K562 (cell line): ENCODE data around the gene SPEF1. TPM values are rescaled to one million over a fixed set of nuclear protein-coding genes. Genes with fewer than 3 reads are reported as not detected.

ENCODE experiments used
- ARID1B ChIP-seq: fragments of 450-650 bp; IDR thresholded peaks from 2 replicates; pipeline ENCODE4 v1.6.1; 2016; ENCODE audit warnings: antibody characterized with exemption, mild to moderate bottlenecking, inconsistent platforms
- BRD4 ChIP-seq: fragments of 200-600 bp; sonication (generic); IDR thresholded peaks from 2 replicates; pipeline ENCODE4 v1.6.1; 2017; ENCODE audit warnings: inconsistent platforms
- CEBPB ChIP-seq: fragments of 450-650 bp; IDR thresholded peaks from 2 replicates; pipeline ENCODE4 v1.6.1; 2016; ENCODE audit warnings: missing genetic modification characterization, missing compliant biosample characterization
- E2F1 ChIP-seq: sonication (generic); formaldehyde crosslinking; IDR thresholded peaks from 2 replicates; pipeline ENCODE4 v1.8.1; 2023; ENCODE audit warnings: mild to moderate bottlenecking, missing genetic modification reagents, moderate library complexity
- E4F1 ChIP-seq: fragments of 250-450 bp; sonication (Bioruptor Pico); IDR thresholded peaks from 2 replicates; pipeline ENCODE4 v1.5.0; 2021; ENCODE audit warnings: mild to moderate bottlenecking, borderline replicate concordance
- GABPB1 ChIP-seq: sonication (generic); formaldehyde crosslinking; IDR thresholded peaks from 2 replicates; pipeline ENCODE4 v1.8.0; 2022; ENCODE audit warnings: mild to moderate bottlenecking, missing genetic modification reagents
- HSF4 ChIP-seq: fragments of 250-450 bp; sonication (Bioruptor Pico); IDR thresholded peaks from 2 replicates; pipeline ENCODE4 v2.1.2; 2022; ENCODE audit warnings: mild to moderate bottlenecking, moderate library complexity, borderline replicate concordance
- ILK ChIP-seq: fragments of 450-650 bp; IDR thresholded peaks from 2 replicates; pipeline ENCODE4 v1.6.1; 2016; ENCODE audit warnings: missing genetic modification characterization, low read depth, mild to moderate bottlenecking, missing compliant biosample characterization, moderate library complexity, borderline replicate concordance
- L3MBTL2 ChIP-seq: fragments of 450-650 bp; IDR thresholded peaks from 2 replicates; pipeline ENCODE4 v1.6.1; 2016; ENCODE audit warnings: mild to moderate bottlenecking, moderate library complexity
- RAD51 ChIP-seq: fragments of 450-650 bp; IDR thresholded peaks from 2 replicates; pipeline ENCODE4 v1.7.1; 2016; ENCODE audit warnings: low read depth, mild to moderate bottlenecking, borderline replicate concordance
- RBM14 ChIP-seq: fragments of 200-400 bp; formaldehyde crosslinking; IDR thresholded peaks from 2 replicates; pipeline ENCODE4 v1.6.1; 2018; ENCODE audit warnings: low read depth, mild to moderate bottlenecking, low read length, moderate library complexity, borderline replicate concordance; ENCODE audit not compliant: insufficient read depth
- REST ChIP-seq, 2 experiments: fragments of 450-650 bp; formaldehyde crosslinking in 1 of 2; IDR thresholded peaks; 2 replicates each; pipeline versions ENCODE4 v1.4.0 to v1.6.1; 2014 to 2020; ENCODE audit warnings: mild to moderate bottlenecking in 2 of 2, borderline replicate concordance in 1 of 2, low read depth in 1 of 2
- RFX1 ChIP-seq: fragments of 450-650 bp; IDR thresholded peaks from 2 replicates; pipeline ENCODE4 v1.6.1; 2016; ENCODE audit warnings: mild to moderate bottlenecking, moderate library complexity
- TAF15 ChIP-seq: fragments of 200-400 bp; formaldehyde crosslinking; IDR thresholded peaks from 2 replicates; pipeline ENCODE4 v1.6.1; 2017; ENCODE audit warnings: mild to moderate bottlenecking, low read depth, low read length, moderate library complexity
- ZNF75A ChIP-seq: fragments of 450-650 bp; formaldehyde crosslinking; IDR thresholded peaks from 2 replicates; pipeline ENCODE4 v1.4.0; 2020; ENCODE audit warnings: mild to moderate bottlenecking
- polyA plus RNA-seq, 8 experiments: library from polyadenylated mRNA; depleted of rRNA in 4 of 8; stranded (reverse) in 5 of 8; unstranded in 3 of 8; fragments of >200 nt; fragmentation: Nextera tagmentation in 2 of 8; fragmentation: Illumina TruSeq in 1 of 8; extraction: Ambion mirVana in 2 of 8; extraction: Trizol in 1 of 8; gene quantifications; 2 replicates each; pipeline versions ENCODE4 v1.2.1 to v1.2.3, GENCODE V29; 2011 to 2014; ENCODE audit warnings: inconsistent platforms in 1 of 8, missing spikeins in 1 of 8
- total RNA-seq, 7 experiments: library from RNA; depleted of rRNA in 6 of 7; stranded (reverse); fragments of >200 nt in 6 of 7; fragmentation: Illumina TruSeq in 2 of 7; extraction: Trizol in 2 of 7; gene quantifications; 2 replicates each; pipeline versions ENCODE4 v1.2.1 to v1.2.3, GENCODE V29; 2011 to 2021; ENCODE audit warnings: low replicate concordance in 1 of 7

SPEF1 gene
- total and polyA plus RNA-seq, 9 of the 15 experiments (the other 6 are each of a cell fraction or from before 2014, with no cell fraction given): not detected

- TF ChIP-seq ZNF75A (no peak), RAD51 (no peak), E4F1 (CRISPR knock-in tag) (no peak), TAF15 (no peak), REST (IDR thresholded peaks at IDR 0.05; ENCODE audit: borderline replicate concordance) (peak; percentile 13; the same call in 1 of the 2 replicates), REST (CRISPR knock-in tag; IDR thresholded peaks at IDR 0.05; ENCODE audit: low read depth) (no peak), E2F1 (CRISPR knock-in tag) (no peak), L3MBTL2 (no peak), BRD4 (no peak), GABPB1 (CRISPR knock-in tag) (peak; percentile 27; the same call in 1 of the 2 replicates), HSF4 (no peak), ARID1B (no peak), CEBPB (tag) (no peak), RFX1 (peak; percentile 95), RBM14 (no peak), ILK (tag) (no peak)
Observed at GRCh38 chr20:3781153-3781910, at the start of gene SPEF1 (continued).
